ENCODE data around the gene PRRC2A.
A peak's percentile ranks its signal among the peaks of the same experiment; 100 is the strongest.
"Not testable (repeated sequence)": the region's sequence is repeated elsewhere in the genome, so short reads cannot be mapped to it uniquely, and the experiment has no call there.

The PRRC2A gene

DNA sequence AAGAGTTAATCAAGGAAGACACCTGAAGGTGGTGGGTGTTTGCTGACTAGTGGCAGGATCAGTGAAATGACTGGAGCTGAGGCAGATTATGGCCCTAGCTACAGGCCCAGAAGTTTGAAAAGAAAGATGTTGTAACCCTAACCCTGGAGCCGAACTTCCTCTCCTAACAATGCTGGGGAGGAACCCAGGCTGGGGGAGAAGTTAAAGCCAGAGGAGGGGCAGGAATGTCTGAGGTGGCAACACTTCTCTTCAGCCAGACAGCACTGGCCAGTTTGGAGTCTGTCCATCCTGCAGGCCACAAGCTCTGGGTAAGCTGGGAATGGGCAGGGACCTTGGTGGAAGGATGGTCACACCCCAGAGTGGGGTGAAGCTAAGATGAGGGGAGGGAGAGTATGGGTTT lies 34.5 kb upstream of the PRRC2A start, which contains the start of gene LST1:
TSS of gene LST1 (plus strand) at position 270 of the 400 bp plus-strand sequence. CDS start 1,023 bp downstream, outside the sequence.
- DNase-seq: peak; percentile 76

DNA sequence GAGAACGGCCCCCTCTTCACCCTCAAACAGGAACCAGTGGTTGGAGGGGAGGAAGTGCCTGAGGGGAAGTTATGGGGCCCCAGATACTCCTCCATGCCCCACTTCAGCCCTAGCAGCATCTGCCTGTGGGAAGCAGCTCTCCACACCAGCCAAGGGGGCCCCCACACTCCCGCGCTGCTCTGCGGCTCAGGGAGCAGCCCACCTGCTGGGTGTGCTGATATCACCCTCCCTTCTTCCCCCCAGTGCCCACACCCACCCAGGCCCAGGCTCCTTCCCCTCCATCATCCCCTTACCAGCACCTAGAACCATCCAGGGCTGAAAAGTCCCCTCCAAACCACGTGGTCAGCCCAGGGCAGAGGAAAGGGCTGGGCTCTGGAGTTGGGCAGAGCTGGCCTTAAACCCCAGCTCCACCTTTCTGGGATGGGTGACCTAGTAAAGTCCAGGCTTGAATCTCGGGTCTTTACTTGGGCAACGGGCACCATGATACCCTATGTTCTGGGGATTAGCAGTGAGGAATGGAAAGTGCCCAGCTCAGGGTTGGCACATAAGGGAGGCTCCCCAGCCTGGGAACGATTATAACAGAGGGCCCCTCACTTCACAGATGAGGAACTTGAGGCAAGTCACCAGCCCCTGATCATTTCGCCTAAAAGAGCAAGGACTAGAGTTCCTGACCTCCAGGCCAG lies 33.8 kb upstream of the PRRC2A start:
- peak; percentile 99 for DNase-seq

DNA sequence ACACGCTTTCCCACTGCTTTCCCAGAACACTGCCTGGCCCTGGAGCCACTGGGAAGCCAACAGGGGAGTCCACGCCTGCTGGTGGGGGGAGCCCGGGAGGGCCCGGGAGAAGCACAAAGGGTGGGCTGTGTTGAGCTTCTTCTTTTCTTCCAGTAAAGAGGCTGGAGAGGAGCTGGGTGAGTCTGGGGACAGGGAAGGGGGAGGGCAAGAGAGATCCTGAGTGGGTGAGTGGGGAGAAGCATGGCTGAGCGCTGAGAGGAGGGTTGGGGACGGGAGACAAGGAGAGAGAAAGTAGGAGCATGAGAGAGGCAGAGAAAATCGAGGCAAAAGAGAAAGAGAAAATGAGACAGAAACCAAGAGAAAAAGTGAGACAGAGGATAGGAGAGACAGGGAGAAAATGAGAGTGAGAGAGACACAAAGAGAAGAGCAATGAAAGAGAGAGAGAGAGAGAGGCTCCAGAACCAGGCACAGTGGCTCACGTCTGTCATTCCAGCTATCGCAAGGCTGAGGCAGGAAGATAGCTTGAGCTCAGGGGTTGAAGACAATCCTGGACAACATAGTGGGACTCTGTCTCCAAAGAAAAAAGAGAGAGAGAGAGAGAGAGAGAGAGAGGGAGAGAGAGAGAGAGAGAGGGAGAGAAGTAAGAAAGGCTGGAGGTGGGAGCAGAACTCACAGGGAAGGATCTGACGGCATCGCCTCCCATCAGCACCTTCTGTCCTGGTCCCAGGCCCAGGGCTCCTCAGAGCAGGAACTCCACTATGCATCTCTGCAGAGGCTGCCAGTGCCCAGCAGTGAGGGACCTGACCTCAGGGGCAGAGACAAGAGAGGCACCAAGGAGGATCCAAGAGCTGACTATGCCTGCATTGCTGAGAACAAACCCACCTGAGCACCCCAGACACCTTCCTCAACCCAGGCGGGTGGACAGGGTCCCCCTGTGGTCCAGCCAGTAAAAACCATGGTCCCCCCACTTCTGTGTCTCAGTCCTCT lies 32.4 kb upstream of the PRRC2A start:
- DNase-seq: no peak

DNA sequence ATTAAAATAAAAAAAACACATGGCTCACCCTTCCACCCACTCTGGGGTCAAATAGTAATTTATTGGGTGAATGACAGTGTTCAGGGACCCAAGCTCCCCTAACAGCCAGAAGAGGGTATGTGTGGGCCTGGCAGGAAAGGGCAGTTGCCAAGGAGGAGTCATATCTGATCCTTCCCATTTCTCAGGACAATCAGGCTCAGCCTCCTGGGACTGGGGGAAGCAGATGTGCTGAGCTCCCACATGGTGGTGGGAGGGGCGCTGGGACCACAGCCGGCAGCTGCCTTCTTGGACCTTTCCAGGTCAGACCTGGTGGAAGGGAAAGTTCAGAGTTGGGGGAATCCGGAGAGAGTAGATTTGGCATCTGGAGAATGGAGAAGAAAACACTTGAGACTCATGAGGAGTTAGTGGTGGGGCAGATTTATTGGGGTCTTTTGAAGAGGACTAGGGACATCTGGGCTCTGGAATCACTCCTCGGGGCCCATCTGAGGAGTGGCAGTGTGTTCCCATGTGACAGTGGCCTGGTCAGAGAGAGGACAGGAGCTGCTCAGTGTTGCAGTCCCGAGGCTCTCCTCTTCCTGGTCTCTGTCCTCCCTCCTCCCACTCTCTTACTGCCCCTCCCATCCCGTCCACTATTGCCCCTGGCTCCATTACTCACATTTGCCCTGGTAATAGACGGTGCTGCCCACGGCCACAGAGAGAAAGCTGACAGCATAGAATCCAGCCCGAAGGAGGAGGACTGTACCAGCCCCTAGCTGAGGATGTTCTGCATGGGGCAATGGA lies 31.5 kb upstream of the PRRC2A start:
- no peak for DNase-seq

DNA sequence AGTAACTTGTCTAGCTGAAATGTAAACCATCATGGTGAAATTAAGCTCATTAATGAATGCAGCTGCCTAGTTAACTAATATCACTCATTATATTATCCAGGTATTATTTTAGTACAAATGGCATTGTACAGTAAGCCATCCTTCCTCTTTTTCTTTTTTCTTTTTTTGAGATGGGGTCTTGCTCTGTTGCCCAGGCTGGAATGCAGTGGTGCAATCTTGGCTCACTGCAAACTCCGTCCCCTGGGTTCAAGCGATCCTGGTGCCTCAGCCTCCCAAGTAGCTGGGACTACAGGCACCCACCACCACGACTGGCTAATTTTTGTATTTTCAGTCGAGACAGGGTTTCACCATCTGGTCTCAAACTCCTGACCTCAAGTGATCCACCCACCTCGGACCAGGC lies 29.8 kb upstream of the PRRC2A start:
- DNase-seq: not testable (repeated sequence)

DNA sequence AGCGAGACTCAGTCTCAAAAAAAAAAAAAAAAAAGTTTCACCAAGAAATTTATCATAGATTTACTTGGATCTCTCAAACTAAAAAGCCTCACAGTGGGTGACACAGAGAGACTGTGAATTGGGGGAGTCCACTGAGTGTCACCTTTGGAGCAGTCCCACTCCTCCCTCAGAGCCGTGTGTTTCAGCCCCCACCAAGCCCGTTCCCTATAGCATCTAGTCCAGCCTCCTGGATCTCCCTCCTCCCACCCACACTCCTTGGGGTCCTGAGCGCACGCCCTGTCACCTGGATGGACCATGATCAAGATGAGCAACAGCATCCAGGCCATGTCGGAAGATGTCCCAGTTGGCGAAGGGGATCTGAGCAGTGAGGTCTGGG lies 28.1 kb upstream of the PRRC2A start:
- DNase-seq: no peak

DNA sequence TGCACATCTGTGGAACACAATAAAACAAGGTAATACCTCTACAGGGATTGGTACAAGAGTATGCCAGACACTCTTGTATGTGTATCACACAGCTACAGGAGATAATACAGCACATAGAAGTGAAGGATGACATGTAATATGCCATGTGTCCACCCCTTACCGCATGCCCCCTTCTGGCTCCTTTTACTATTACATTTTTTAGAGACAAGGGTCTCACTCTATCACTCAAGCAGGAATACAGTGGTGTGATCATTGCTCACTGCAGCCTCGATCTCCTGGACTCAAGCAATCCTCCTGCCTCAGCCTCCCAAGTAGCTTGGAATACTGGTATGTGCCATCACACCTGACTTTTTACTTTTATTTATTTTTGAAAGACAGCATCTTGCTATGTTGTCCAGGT lies 23.5 kb upstream of the PRRC2A start:
- peak; percentile 69 for DNase-seq

DNA sequence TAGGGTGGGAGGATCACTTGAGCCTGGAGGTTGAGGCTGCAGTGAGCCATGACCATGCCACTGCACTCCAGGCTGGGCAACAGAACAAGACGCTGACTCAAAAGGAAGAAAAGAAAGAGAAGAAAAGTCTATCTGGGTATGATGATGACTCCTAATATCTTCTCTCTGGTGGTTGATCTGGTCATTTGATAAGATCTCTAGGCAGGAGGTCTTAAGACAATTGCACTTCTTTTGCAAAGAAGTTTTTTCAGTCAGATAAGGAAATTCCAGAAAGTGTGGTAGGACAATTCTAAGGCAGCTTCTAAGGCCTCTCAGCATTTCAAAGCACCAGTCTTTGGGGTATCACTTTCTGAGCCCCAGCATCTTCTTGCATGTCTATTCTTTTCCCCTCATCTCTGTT lies 13.2 kb upstream of the PRRC2A start:
- DNase-seq: no peak

DNA sequence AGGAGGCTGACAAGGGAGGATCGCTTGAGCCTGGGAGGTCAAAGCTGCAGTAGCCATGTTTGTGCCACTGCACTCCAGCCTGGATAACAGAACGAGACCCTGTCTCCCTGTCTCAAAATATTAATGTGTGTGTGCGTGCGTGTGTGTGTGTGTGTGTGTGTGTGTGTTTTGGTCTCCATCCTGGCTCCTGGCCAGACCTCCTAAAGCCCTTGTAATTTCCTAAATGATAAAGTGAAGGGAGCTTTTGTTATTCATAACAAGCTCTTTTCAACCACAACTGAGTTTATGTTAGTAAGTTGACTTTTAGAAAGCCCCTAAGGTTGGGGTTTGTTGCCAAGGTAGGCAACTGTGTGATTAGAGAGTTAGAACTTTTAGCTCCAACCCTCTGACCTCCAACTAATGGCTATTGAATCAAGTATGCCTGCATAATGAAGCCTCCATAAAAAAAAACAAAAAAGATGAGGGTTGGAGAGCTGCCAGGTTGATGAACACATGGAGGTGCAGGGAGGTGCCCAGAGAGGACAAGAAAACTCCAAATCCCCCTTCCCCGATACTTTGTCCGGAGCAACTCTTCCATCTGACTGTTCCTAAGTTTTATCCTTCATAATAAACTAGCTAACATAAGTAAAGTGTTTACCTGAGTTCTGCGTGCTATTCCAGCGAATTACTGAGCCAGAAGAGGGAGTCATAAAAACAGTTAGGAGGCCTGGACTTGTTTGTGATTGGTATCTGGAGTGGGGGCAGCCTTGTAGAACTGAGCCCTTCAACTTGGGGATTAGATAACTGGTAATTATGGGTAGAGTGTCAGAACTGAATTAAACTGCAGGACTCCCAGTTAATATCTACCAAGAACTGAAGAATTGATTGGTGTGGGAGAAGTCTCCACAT lies 10.8 kb upstream of the PRRC2A start:
- DNase-seq: no peak

DNA sequence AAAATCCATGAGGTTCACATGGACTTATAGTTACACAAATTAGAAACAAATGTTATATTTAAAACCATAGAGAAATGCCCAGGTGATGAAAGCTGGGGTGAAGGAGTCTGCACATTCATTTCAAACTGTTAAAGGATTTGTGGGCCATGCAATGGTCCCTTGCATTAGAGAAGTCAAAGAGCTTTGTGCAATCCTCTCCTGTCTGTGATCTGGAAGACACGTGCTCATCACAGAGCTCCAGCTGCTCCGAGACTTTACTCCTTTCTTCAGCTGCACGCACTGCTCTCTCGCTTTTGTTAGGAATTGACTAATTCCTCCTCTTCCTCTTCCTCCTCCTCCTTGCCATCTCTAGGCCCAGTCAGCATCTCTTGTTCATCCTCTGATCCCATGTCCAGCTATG lies 9.5 kb upstream of the PRRC2A start:
- no peak for DNase-seq

DNA sequence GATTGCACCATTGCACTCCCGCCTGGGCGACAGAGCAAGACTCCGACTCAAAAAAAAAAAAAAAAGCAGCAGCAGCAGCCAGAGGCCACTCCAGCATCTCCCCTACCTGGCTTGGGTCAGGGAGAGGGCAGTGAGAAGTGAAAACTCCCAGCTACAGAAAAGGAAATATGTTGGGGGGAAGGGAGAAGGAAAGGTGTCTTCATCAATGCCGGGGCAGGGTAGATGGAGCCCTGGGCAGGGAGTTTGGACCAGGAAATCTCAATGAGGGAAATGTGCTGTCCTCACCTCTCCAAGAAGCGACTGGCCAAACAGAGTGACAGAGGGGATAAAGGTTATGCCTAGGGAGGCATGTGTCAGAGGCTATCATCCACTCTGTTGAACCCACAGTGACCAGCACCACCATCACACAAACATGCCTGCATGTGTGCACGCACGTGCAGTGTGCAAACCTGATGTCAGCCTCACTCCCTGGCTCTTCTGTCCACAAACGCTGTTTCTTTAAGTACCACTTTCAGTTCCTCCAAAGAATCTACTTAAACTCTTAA lies 6.4 kb upstream of the PRRC2A start:
- DNase-seq: no peak

DNA sequence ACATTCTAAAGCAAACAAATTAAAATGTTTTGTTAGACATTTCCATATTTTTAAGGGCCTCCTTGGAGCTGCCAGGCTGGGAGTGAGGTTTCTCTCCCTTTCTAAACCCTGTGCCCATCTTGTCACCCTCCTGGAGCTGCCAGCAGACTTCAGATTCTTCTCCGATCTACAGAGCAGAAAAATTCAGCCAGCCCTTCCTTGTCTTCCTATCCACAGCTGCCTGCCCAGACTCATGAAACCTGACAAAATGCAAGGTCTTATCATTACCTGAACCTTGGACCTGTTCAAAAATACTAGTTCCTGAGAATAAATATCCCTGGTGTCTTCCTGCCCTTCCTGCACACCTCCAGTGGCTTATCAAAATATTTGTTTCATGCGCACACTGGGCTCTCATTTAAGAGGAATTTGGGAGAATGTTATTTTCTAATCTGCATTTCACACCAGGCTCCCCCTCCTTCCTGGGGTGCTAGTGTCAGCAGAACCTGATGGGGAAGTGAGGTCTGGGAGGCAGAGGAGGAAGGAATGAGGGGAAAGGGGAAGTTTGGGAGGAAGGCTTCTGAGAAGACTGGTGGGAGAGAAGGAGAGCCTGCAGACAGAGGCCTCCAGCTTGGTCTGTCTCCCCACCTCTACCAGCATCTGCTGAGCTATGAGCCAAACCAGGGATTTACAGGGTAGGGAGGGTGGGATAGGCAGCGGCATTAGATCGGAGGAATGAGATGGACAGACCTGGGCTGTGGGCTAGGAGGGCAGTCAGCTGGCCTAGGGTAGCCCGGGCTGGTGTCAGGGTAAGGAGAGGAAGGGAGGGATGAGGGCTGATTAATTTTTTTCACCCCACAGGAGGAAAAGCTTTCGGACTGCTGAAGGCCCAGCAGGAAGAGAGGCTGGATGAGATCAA lies 5.6 kb upstream of the PRRC2A start, which contains the start of gene AIF1:
TSS of gene AIF1 (plus strand) at position 551 of the 895 bp plus-strand sequence. CDS start at position 647, 96 bp downstream.
- DNase-seq: peak; percentile 79

DNA sequence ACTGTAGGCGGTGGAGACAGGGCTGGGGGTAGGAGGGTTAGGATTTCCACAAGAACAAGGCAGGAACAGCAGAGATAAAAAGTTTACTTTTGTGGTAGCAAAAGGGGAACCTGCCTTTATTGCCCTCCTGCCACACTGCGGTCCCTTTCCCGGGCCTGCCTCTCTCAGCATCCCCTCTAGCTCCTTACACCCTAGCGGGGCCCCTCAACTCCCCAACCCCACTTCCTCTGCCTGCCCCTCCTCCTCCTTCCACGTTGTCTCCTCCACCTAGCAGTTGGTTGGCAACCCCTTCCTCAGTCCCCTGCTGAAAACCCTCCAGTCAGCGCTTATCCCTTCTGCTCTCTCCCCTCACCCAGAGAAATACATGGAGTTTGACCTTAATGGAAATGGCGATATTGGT lies 4.8 kb upstream of the PRRC2A start:
- DNase-seq: peak; percentile 96

DNA sequence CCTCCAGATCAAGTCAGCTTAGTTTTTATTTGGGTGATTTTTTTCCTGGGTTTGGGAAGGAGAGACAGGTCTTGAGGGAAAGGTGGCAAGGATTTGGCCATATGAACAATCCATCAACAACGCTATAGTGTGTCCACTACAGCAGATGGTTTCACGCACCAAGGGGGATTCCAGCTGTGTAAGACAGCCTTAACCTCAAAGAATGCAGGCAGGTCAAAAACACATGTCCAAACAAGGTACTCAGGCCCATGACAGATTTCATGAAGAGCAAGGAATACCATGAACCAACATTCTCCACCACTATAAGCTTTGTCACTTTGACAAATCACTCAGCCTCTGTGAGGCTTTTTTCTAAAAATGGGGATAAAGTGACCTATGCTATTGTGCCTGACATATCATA lies 3.5 kb upstream of the PRRC2A start:
- no peak for DNase-seq

DNA sequence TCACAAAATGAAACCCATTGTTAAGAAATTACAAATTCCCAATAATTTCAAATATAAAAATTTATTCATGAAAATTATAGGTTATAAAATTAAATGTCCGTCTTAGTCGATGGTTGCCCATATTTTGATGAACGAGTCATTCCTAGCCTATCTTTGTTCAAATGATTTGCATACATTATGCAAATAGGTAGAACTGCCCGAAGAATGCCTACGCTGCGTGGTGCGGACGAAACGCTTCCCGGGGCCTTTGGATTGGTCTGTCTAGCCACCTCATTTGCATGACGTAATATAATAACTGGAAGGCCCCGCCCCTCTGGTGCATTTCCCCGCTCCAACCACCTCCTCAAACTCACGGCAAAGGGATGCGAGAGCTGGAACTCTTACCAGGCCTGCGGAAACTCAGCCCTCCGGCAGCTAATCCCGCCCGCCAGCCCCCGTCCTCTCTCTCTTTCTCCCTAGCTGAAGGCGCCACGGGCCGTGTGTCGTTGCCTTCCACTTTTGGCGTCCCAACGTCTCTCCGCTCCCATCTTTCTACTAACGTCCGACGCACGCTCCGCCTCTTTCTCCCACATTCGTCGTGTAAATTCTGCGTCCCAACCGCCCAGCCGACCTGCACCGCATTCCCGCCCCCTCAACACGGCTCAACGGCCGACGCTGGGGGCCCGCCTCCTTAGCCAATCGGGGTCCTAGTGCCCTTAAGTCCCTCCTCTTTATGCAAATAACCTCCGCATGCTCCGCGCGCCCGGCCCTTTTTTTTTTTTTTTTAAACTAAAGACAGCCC lies 520 bp upstream of the PRRC2A start:
- peak; percentile 99 for DNase-seq

DNA sequence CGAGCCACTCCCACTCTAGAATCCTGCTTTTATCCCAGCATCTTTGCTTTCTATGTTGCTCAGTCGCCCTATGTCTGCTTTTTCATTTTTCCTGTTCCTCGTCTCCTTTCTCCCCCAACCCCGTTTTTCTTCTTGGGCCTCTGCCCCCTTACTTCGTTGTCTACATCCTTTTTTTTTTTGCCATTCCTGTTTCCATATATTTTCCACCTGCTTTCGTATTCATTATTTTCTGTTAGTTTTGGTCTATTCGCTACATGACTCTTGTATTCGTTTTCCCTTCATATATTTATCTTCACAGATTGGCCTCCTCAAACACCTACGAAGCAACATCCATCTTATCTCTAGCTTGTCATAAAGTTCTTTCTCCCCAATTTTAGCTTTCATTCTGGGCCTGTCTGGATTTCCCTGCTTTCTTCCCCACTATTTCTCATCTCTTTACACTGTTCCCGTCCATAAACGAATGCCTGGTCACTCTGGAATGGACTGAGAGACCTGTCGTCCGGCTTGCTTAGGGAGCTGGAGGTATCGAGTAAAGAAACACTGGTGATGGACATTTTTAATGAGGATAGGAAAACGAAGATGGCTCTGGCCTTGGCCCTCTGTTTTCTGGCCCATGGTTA lies 915 bp downstream of the PRRC2A start:
- DNase-seq: no peak

DNA sequence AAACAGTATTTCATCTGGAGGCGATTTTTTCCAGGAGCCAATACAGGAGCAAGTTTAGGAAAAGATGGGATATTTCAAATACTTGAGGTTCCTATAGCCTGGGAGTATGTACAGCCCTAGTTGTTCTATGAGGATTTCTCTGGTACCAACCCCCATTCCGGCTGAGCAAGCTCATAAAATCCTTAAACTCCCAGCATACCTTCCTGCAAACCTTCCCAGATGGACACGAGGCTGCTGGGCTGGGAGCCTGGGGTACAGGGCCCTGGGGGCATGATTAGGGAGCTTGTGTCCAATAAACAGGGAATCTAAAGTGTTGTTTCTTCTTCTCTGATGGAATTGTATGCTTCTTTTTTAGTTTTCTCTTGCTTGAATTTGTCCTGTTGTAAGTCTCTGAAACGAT lies 1.5 kb downstream of the PRRC2A start:
- no peak for DNase-seq

DNA sequence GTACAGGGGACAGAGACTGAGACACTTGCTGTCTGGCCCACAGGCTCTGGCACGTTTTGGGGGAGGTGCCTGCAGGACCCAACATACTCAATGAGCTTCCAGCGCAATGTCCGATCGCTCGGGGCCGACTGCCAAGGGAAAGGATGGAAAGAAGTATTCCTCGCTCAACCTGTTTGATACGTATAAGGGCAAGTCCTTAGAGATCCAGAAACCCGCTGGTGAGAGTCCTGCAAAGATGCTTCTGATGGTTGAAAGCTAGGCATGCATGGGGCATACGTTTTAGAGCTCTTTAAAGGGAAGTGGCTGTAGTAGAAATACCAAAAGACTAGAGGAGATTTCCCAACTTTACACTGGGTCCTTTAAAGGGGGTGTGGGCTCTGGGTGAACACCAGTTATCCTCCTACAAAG lies 2.2 kb downstream of the PRRC2A start:
- DNase-seq: no peak

DNA sequence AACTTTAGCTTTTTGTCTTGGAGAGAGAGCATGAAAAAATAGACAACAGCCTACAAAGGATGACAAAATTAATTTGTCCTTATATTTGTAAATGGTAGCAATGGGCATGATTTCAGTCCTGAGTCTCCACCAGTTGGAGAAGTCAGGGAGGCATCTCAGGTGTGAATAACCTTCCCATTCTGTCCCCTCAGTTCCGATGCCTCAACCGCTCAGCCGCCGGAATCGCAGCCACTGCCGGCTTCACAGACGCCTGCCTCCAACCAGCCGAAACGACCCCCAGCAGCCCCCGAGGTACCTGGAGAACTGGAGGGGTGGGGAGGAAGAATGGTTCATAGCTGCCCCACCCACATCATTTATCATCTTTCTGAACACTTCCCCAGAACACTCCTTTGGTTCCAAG lies 3.6 kb downstream of the PRRC2A start:
- DNase-seq: no peak
